ENCODE results near the gene TFF2.

TFF2 gene

DNA sequence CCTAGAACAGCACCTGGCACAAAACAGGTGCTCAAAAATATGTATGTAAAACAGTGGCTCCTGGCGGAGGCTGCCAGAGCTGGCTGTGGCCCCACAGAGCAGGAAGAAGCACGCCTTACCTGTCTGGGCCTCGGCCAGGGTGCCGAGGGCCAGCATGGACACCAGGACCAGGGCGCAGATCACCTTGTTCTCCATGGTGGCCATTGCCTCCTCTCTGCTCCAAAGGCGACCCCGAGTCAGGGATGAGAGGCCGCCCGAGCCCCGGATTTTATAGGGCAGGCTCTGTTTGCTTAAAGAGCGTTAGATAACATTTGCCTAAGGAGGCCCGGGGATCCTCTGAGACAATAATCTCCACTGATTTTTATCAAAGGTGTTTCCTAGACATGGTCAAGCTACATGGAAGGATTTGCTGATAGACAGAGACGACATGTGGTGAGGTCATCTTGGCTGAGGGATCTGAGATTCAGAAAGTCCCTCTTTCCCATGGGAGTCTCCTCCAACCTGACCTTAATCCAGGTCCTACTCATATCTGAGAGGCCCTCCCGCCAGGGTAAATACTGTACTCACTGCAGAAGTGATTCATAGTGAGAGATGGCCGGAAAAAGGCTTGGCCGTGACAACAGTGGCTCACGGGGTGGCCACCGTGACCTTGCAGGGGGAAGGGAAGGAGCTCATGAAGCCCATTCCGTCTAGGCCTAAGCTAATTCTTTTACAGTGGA, 15.7 kb upstream of the TFF2 start, which contains the start of gene TFF1:
TFF1 (minus strand) TSS at position 244 of the 719 bp plus-strand sequence; CDS start at position 204, 40 bp downstream.
- TF ChIP-seq, protein P1, sequence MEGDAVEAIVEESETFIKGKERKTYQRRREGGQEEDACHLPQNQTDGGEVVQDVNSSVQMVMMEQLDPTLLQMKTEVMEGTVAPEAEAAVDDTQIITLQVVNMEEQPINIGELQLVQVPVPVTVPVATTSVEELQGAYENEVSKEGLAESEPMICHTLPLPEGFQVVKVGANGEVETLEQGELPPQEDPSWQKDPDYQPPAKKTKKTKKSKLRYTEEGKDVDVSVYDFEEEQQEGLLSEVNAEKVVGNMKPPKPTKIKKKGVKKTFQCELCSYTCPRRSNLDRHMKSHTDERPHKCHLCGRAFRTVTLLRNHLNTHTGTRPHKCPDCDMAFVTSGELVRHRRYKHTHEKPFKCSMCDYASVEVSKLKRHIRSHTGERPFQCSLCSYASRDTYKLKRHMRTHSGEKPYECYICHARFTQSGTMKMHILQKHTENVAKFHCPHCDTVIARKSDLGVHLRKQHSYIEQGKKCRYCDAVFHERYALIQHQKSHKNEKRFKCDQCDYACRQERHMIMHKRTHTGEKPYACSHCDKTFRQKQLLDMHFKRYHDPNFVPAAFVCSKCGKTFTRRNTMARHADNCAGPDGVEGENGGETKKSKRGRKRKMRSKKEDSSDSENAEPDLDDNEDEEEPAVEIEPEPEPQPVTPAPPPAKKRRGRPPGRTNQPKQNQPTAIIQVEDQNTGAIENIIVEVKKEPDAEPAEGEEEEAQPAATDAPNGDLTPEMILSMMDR (IDR thresholded peaks at IDR 0.05; ENCODE audit: control insufficient read depth, extremely low read depth, insufficient read depth): 0 out of 2 replicates have a peak, but pooled peaks have one; percentile 6
- DNase-seq (ENCODE audit: low read depth): peak; percentile 93
- no peak within 1 kb of the TSS for H3K4me3 ChIP-seq (ENCODE audit: low read depth, low read length)

- no peak overlapping the region for H3K4me3 ChIP-seq (ENCODE audit: low read depth, low read length)
- no peak for DNase-seq (ENCODE audit: low read depth)
- TF ChIP-seq, protein P1 (IDR thresholded peaks at IDR 0.05; ENCODE audit: control insufficient read depth, extremely low read depth, insufficient read depth): no peak
Measured at GRCh38 chr21:42365770-42366169, 15.0 kb upstream of the TFF2 start.

DNA sequence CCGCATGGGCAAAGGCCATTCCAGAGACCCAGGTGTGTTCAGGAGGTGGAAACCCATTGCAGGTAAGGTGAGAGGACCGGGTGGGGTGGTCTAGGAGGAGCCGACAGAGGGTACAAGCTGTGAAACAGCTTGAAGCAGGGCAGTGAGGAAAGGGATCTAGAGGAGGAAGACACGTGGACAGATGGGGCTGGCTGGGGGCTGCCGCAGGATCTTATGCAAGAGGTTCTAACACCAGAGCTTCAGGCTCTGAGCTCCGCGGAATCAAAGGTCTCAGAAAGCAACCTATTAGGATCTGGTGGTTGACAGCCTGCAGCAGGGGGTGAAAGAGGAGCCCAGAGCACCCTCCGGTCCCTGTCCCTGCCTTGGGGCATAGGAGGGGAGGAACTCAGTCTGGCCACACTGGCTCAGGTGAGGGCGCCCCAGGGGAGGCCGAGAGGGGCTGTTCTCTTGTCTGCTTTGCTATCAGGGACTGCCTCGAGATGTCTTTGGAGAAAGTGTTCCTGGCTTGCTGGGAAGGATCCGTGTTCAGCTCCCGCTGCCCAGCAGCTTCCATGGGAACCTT, 13.6 kb upstream of the TFF2 start:
- no peak for DNase-seq (ENCODE audit: low read depth)
- H3K4me3 ChIP-seq (ENCODE audit: low read depth, low read length): no peak overlapping the region
- TF ChIP-seq, protein P1 (IDR thresholded peaks at IDR 0.05; ENCODE audit: control insufficient read depth, extremely low read depth, insufficient read depth): no peak

- TF ChIP-seq, protein P1 (IDR thresholded peaks at IDR 0.05; ENCODE audit: control insufficient read depth, extremely low read depth, insufficient read depth): no peak
- DNase-seq (ENCODE audit: low read depth): no peak
- no peak overlapping the region for H3K4me3 ChIP-seq (ENCODE audit: low read depth, low read length)
Measured at GRCh38 chr21:42363312-42363711, 12.5 kb upstream of the TFF2 start.

GRCh38 chr21:42362700-42363099, 11.9 kb upstream of the TFF2 start:
- TF ChIP-seq, protein P1 (IDR thresholded peaks at IDR 0.05; ENCODE audit: control insufficient read depth, extremely low read depth, insufficient read depth): no peak
- DNase-seq (ENCODE audit: low read depth): no peak

GRCh38 chr21:42362198-42362597, 11.4 kb upstream of the TFF2 start:
- DNase-seq (ENCODE audit: low read depth): no peak
- TF ChIP-seq, protein P1 (IDR thresholded peaks at IDR 0.05; ENCODE audit: control insufficient read depth, extremely low read depth, insufficient read depth): no peak
- no peak overlapping the region for H3K4me3 ChIP-seq (ENCODE audit: low read depth, low read length)

More at GRCh38 chr21:42362700-42363099, 11.9 kb upstream of the TFF2 start:
- H3K4me3 ChIP-seq (ENCODE audit: low read depth, low read length): no peak overlapping the region
